Right ventricle myocardium superior (tissue), 1 donor: ENCODE results near the gene ADAMTSL3. TPM values are rescaled to one million over a fixed set of nuclear protein-coding genes. Genes with fewer than 3 reads are reported as not detected.

Experiments used
- ATAC-seq: fragments of 200-7000 bp; cut with Tn5 transposase; one replicate; pipeline ENCODE4 v1.9.1; 2020; ENCODE audit warnings: mild to moderate bottlenecking; ENCODE audit not compliant: poor library complexity
- DNase-seq: peaks from one replicate; pipeline ENCODE4 v3.0.0-alpha.2; 2020
- intact Hi-C: fragments of 100-400 bp; cut with DNase I; formaldehyde crosslinking; loops from one replicate; pipeline ENCODE4 v1.11.2; 2022
- total RNA-seq: library from RNA; stranded (reverse); fragmentation: NEBNext Ultra II Directional; extraction: Animal tissue kit (Norgen Biotek cat#: 25700); gene quantifications from one replicate; pipeline ENCODE4 v1.2.1, GENCODE V29; 2021
- donor health status: DM: no; HTN: yes; CAD: no; lungs with severe emphysema.

The ADAMTSL3 gene
- total RNA-seq, 1 donor from 2014 or later = 10.5 TPM

- DNase-seq (no peak), ATAC-seq (no peak)
- intact Hi-C loops = no loop called here
Observed at GRCh38 chr15:83886321-83886720, 232.4 kb downstream of the ADAMTSL3 start.

- intact Hi-C loops = no loop called here
- DNase-seq = no peak
- ATAC-seq = no peak
Observed at GRCh38 chr15:83887404-83887803, 233.5 kb downstream of the ADAMTSL3 start.

DNA sequence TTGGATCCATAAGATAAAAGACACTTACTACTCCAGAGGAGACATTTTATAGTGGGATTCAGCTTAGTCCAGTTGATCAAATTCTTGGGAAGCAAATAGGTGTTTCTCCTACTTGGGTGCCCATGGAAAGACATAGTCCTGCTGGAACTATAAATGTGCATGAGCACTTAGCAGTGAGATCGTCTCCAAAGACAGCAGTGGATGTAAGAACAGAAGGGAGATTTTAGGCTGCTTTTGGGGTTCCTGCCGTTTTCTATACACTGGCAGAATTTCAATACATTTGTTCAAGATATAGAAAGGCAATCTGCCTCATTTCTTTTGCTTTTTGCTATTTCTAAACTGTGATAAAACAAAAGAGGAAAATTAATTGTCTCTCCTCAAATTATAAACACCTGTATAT is 234.0 kb downstream of the ADAMTSL3 start:
- DNase-seq (no peak), ATAC-seq (no peak)
- intact Hi-C loops = no loop called here

DNA sequence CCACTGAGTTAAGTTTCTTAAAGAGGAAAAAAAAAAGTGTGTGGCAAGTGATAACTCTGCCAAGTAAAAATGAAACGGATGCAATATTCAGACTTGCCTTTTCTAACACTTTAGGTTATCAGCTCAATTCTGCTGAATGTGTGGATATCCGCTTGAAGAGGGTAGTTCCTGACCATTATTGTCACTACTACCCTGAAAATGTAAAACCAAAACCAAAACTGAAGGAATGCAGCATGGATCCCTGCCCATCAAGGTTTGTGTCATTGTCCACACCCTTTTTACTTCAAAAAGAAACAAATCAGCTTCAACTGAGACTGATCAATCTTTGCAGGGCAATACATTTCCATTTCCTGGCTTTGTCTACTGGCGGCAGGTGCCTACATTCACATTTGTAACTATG is 236.1 kb downstream of the ADAMTSL3 start:
- ATAC-seq = peak; percentile 31
- intact Hi-C loops = no loop called here
- no peak for DNase-seq

- intact Hi-C loops = no loop called here
- ATAC-seq (peak; percentile 85), DNase-seq (no peak)
Observed at GRCh38 chr15:83890587-83890986, 236.7 kb downstream of the ADAMTSL3 start.

DNA sequence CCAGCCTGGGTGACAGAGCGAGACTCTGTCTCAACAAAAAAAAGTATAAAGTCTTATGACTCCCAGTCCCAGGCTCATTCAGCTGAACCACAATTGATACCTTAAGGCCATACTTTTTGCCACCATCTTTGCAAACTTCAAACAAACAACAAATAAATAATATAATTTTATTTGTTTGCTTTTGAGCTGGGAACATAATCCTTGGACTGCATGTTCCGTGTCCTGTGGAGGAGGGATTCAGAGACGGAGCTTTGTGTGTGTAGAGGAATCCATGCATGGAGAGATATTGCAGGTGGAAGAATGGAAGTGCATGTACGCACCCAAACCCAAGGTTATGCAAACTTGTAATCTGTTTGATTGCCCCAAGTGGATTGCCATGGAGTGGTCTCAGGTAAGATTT is 238.6 kb downstream of the ADAMTSL3 start:
- no peak for DNase-seq
- ATAC-seq = no peak
- intact Hi-C loops = no loop called here

DNA sequence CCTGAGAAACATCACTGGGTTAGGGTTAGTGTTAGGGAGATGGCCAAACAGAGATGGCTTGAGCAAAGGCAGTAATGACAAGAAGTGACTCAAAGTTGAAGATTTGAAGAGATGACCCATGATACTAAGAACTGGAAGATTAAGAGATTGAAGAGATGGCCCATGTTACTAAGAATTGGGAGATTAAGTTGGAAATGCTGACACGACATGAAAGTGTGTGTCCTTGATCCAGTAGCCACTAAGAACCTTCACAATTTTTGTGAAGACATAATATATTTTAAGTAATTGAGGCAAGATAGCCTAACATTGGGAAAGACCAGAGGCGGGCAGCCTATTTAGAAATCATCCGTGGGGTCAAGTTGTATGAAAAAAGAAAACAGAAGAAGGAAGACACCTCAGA is 239.4 kb downstream of the ADAMTSL3 start:
- ATAC-seq = no peak
- intact Hi-C loops = no loop called here
- no peak for DNase-seq

DNA sequence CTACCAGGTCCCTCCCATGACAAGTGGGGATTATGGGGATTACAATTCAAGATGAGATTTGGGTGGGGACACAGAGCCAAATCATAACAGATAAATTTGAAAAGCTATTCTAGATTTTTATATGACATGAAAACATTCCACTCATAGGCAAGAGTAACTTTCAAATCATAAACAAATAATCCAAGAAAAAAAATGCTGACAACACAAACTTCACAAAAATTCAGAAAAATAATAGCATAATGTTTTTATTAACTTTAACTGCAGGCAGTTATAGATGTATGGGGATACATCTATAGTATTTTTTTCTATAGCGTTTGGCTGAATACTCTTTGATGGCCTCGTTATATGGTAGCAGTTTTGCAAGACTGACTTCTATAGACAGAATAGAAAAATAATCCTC is 243.1 kb downstream of the ADAMTSL3 start:
- intact Hi-C loops = no loop called here
- ATAC-seq (no peak), DNase-seq (no peak)

DNA sequence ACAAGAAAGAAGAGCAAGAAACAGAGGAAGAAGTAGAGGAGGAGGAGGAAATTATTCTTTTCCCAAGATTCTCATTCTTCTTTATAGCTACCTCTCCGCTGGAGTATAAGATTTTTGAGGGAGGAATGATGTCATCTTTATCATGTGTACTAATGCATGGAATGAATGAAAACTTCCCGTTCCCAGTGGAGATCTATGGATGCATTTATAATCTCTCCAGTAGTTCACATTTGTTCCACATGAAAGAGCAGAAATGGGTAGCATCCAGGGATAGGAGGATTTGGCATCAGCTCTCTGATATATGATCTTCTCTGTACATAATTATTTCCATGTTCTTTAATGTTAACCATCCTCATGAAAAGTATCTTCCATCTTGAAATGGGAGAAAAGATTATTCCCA is 244.4 kb downstream of the ADAMTSL3 start:
- no peak for ATAC-seq
- intact Hi-C loops = no loop called here

DNA sequence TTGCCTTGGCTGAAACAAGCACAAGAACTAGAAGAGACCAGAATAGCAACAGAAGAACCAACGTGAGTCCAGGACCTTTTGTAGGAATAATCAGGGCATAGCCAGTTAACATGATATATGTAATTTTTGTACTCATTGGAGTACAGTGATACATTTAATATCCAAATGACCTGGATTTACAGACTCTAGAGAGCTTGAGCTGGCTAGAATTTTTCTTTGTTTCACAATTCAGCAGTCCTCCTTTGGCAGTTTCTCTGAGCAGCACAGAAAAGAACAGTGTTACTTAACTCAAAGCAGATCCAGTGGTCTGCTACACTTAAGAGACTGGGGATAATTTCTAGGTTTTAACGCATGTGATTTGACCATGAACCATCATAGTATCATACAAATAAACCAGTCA is 245.7 kb downstream of the ADAMTSL3 start:
- ATAC-seq = peak; percentile 78
- DNase-seq = no peak
- intact Hi-C loops = no loop called here

More for the DNA sequence above, 244.4 kb downstream of the ADAMTSL3 start:
- no peak for DNase-seq

DNA sequence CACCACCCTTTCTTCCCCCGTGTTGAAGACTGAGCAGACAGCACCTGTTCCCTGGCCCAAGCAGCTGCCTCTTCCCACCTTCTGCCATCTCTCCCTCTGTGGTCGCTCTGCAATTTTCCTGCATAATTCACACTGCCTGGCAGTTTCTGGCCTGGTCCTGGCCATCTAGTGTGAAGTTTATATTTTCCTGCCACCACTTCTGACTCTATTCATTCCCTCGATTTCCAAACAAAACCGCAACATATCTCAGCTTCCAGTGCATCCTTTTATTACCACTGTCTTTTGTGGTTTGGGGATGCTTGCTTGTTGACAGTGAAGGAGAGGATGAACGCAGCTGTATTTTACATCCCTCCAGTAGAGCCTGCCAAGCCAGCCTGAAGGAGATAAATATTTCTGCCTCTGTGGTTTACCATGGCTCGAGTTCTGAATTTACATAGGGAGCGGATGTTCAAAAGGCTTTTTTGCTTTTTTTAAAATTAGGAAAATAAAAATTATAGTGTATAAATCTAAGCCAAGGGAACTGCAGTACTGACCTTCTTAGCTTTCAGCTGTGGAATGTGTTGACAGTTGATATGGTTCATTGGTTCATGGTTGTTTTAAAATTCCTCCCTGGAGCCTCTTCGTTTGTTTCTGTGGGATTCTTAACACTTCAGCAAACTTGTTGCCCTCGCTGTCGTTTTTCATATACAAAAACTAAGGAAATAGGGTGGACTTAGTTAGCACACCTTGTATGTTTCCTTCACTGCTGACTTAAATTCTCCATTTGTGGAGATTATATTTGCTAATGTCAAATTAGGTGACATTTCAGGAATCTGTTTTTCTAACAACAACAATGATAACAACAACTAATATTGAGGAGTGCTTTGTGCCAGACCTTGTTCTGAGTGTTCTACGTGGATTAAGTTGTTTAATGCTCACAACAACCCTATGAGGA is 250.5 kb downstream of the ADAMTSL3 start:
- intact Hi-C loops = no loop called here
- DNase-seq (no peak), ATAC-seq (peak; percentile 71)

- DNase-seq (no peak), ATAC-seq (no peak)
- intact Hi-C loops = no loop called here
Observed at GRCh38 chr15:83905556-83906273, 251.8 kb downstream of the ADAMTSL3 start.

GRCh38 chr15:83911345-83911744 is 257.4 kb downstream of the ADAMTSL3 start:
- ATAC-seq (no peak), DNase-seq (no peak)
- intact Hi-C loops = no loop called here

- DNase-seq (no peak), ATAC-seq (no peak)
- intact Hi-C loops = no loop called here
Observed at GRCh38 chr15:83912343-83912742, 258.4 kb downstream of the ADAMTSL3 start.

GRCh38 chr15:83913034-83913632 is 259.2 kb downstream of the ADAMTSL3 start:
- ATAC-seq = no peak
- intact Hi-C loops = no loop called here
- no peak for DNase-seq

DNA sequence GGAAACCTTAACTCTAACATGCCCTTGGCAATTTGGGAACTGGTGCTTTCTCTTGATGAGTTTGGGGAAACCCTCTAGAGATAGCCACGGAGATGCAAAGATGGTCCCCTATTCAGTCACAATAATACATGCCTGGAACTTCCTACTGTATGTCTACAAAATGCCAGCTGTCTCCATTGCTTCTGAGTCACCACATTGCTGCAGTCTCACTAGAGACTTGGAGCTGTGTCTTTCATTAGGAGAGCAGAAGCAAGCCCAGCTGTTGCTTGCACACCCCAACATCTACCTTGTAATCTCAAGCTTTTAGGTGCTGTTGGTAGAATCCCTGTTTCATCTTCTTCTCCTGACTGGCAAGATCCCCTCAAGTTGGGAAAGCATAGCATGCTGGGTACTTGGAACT is 261.0 kb downstream of the ADAMTSL3 start:
- intact Hi-C loops = no loop called here
- no peak for DNase-seq

GRCh38 chr15:83917432-83917831 is 263.5 kb downstream of the ADAMTSL3 start:
- intact Hi-C loops = no loop called here
- no peak for ATAC-seq
- DNase-seq = no peak

More for the DNA sequence above, 261.0 kb downstream of the ADAMTSL3 start:
- no peak for ATAC-seq

DNA sequence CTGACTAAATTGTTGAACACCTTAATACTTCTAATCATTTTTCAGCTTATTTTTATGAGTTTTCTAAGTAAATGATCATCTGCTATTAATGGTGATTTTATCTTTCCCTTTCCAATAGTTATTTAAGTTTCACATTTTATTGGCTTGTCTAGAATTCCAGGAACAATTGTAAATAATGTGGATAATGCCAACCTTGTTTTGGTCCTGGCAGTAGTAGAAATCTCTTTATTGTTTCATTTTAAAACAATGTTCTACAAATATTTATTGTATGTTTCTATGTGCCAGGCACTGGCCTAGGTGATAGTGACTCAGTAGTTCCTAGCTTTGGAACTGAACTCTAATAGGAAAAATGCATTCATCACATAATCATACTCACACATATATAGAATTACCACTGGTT is 264.1 kb downstream of the ADAMTSL3 start:
- intact Hi-C loops = no loop called here
- DNase-seq = no peak
- ATAC-seq = no peak

DNA sequence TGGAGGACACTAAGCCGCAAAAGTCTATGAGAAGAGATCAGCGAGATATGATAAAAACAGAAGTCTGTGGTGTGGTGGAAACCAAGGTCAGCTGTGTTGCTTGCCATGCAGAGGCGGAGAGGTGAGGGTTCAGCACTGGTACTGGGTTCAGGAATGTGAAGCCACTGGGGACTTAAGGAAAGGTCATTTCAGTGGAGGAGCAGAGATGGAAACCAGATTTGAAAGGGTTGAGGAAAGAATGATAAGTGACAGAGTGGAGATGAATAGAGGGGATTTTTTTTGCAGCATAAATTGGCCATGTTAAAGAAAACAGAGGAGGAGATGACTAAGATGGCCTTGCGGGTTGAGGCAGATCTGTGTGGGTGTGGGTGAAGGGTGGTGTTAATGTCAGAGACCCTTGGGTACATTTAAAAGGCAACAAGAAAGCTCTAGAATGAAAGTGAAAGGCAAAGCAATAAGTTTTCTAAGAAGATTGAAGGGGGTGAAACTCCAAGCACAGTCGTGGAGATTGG is 265.5 kb downstream of the ADAMTSL3 start:
- no peak for DNase-seq

More for the DNA sequence above, 265.5 kb downstream of the ADAMTSL3 start:
- intact Hi-C loops = no loop called here
- ATAC-seq = no peak
